CD8-positive, alpha-beta memory T cell (primary cell): ENCODE data around the gene DNAJB4. TPM values are rescaled to one million over a fixed set of nuclear protein-coding genes. Genes with fewer than 3 reads are reported as not detected.
A peak's percentile ranks its signal among the peaks of the same experiment; 100 is the strongest.

Experiments
- CTCF ChIA-PET: fragments of 350-600 bp; sonication (Branson Sonifier 250); formaldehyde crosslinking; loops from one replicate; lab custom pipeline; 2021; ENCODE audit warnings: antibody characterized with exemption; lab: Charles Lee
- POLR2A ChIA-PET: fragments of 350-600 bp; sonication (Branson Sonifier 250); formaldehyde crosslinking; loops from one replicate; lab custom pipeline; 2021; ENCODE audit warnings: antibody characterized with exemption; lab: Charles Lee
- DNase-seq, 5 donors: peaks; one replicate each; pipeline versions ENCODE4 v3.0.0 to v3.0.0-alpha.2; 2020 to 2022; ENCODE audit warnings: mixed read lengths in 1 of 5
- H3K27ac ChIP-seq: one replicate; pipeline ENCODE4 v1.7.0; 2013; ENCODE audit warnings: low read depth, mild to moderate bottlenecking, low read length, moderate library complexity
- H3K27me3 ChIP-seq: 2 replicates; pipeline ENCODE4 v1.7.0; 2013; ENCODE audit warnings: low read length, mild to moderate bottlenecking; ENCODE audit not compliant: insufficient read depth, poor library complexity, severe bottlenecking
- H3K36me3 ChIP-seq: 2 replicates; pipeline ENCODE4 v1.7.0; 2013; ENCODE audit warnings: mild to moderate bottlenecking, low read length, moderate library complexity; ENCODE audit not compliant: insufficient read depth
- H3K4me1 ChIP-seq: 2 replicates; pipeline ENCODE4 v1.7.0; 2013; ENCODE audit warnings: mild to moderate bottlenecking, low read length, moderate library complexity; ENCODE audit not compliant: insufficient read depth
- H3K4me3 ChIP-seq: 2 replicates; pipeline ENCODE4 v1.7.0; 2013; ENCODE audit warnings: mild to moderate bottlenecking, low read length
- H3K9me3 ChIP-seq: 2 replicates; pipeline ENCODE4 v1.7.0; 2013; ENCODE audit warnings: mild to moderate bottlenecking, low read length
- H3K27ac Mint-ChIP-seq, 8 donors: one replicate each; pipeline ENCODE4 v1.8.0; 2020 to 2021; ENCODE audit warnings: mixed read lengths in 8 of 8, mild to moderate bottlenecking in 6 of 8, inconsistent platforms in 3 of 8, moderate library complexity in 3 of 8
- H3K27me3 Mint-ChIP-seq, 2 donors: one replicate each; pipeline ENCODE4 v1.8.0; 2020 to 2021; ENCODE audit warnings: mixed read lengths in 2 of 2, mild to moderate bottlenecking in 1 of 2, moderate library complexity in 1 of 2
- H3K36me3 Mint-ChIP-seq, 3 donors: one replicate each; pipeline ENCODE4 v1.8.0; 2020 to 2021; ENCODE audit warnings: mixed read lengths in 3 of 3, inconsistent platforms in 1 of 3, mild to moderate bottlenecking in 1 of 3
- H3K4me1 Mint-ChIP-seq, 3 donors: one replicate each; pipeline ENCODE4 v1.8.0; 2020 to 2021; ENCODE audit warnings: mixed read lengths in 3 of 3, inconsistent platforms in 1 of 3, mild to moderate bottlenecking in 1 of 3
- H3K4me3 Mint-ChIP-seq, 7 donors: one replicate each; pipeline ENCODE4 v1.8.0; 2020 to 2021; ENCODE audit warnings: mixed read lengths in 7 of 7, mild to moderate bottlenecking in 6 of 7, moderate library complexity in 4 of 7, inconsistent platforms in 2 of 7
- H3K9me3 Mint-ChIP-seq, 5 donors: one replicate each; pipeline ENCODE4 v1.8.0; 2020 to 2022; ENCODE audit warnings: mixed read lengths in 5 of 5, mild to moderate bottlenecking in 3 of 5, moderate library complexity in 2 of 5, inconsistent platforms in 1 of 5
- polyA plus RNA-seq: library from polyadenylated mRNA; unstranded; fragments of 300-500 nt; fragmentation: Illumina TruSeq; gene quantifications from one replicate; pipeline ENCODE4 v1.2.3, GENCODE V29; 2021
- total RNA-seq, 2 experiments: library from RNA; stranded (reverse); gene quantifications; one replicate each; pipeline ENCODE4 v1.2.3, GENCODE V29; 2021

DNAJB4 gene
- total and polyA plus RNA-seq, 3 experiments from 2014 or later, result 5.3 to 10.6 (median 8.1) TPM

DNA sequence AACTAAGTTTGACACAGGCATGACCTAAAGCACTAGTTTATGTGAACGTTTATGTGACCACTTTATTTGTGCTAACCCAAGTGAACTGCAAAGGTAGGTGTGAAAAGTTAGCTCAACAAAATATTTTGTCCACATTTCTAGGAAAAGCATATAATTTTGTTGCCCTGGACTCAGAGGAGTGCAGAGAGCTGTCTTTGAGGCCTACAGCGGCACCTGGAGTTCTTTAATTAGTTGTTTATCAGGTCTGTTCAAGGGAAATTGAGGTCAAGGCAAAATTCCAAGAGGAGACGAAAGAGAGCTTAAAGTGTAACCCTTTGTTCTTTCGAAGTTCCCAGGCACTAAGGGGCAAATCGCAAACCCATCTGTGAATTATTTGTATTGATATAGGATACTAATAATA lies 42.4 kb downstream of the DNAJB4 start:
- Mint-ChIP-seq H3K36me3 (peaks cover 0 to 8% (median 0%) of the 10 kb centered on the region in 3 donors), H3K27ac (peak overlapping the region in 1 of 8 donors; percentile 14), H3K9me3 (no peaks in the 10 kb centered on the region), H3K27me3 (peaks cover 25 to 44% of the 10 kb centered on the region in 2 donors), H3K4me3 (peak overlapping the region in 6 of 7 donors; percentile 23 to 84 (median 78)), H3K4me1 (peaks cover 17 to 25% (median 18%) of the 10 kb centered on the region in 3 donors)
- Histone ChIP-seq H3K27me3 (peaks cover 18% of the 10 kb centered on the region), H3K36me3 (no peaks in the 10 kb centered on the region), H3K4me1 (peaks cover 7% of the 10 kb centered on the region), H3K27ac (no peak overlapping the region), H3K4me3 (no peak overlapping the region), H3K9me3 (no peaks in the 10 kb centered on the region)
- DNase-seq, result no peak
- ChIA-PET POLR2A (no interaction called here), CTCF (no interaction called here)

GRCh38 chr1:78047631-78048030 lies 42.9 kb downstream of the DNAJB4 start:
- Histone ChIP-seq H3K9me3 (no peaks in the 10 kb centered on the region), H3K27ac (no peak overlapping the region), H3K4me3 (no peak overlapping the region), H3K36me3 (no peaks in the 10 kb centered on the region), H3K27me3 (peaks cover 18% of the 10 kb centered on the region), H3K4me1 (peaks cover 7% of the 10 kb centered on the region)
- H3K36me3 Mint-ChIP-seq, result peaks cover 0 to 8% (median 0%) of the 10 kb centered on the region in 3 donors
- CTCF ChIA-PET, result no interaction called here
- H3K27ac Mint-ChIP-seq, result no peak overlapping the region
- DNase-seq, result no peak
- peaks cover 25 to 44% of the 10 kb centered on the region in 2 donors for H3K27me3 Mint-ChIP-seq
- H3K4me3 Mint-ChIP-seq, result peak overlapping the region in 3 of 7 donors; percentile 23 to 35 (median 23)
- H3K9me3 Mint-ChIP-seq, result no peaks in the 10 kb centered on the region
- POLR2A ChIA-PET, result no interaction called here
- H3K4me1 Mint-ChIP-seq, result peaks cover 17 to 25% (median 18%) of the 10 kb centered on the region in 3 donors

DNA sequence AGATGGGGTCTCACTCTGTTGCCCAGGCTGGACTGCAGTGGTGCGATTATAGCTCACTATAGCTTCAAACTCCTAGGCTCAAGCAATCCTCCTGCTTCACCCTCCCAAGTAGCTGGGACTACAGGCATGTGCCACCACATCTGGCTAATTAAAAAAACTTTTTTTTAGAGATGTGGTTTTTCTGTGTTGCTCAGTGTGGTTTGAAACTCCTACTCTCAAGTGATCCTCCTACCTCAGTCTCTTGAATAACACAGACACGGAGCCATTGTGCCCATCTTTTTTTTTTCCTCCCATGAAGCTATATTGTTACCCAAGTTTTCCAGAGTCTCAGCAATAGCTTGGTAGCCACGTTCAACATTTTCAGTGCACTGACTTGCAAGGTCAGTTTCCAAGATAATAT lies 43.7 kb downstream of the DNAJB4 start:
- no peak overlapping the region for H3K4me3 Mint-ChIP-seq
- no peak for DNase-seq
- H3K36me3 Mint-ChIP-seq, result peaks cover 0 to 8% (median 0%) of the 10 kb centered on the region in 3 donors
- peaks cover 18% of the 10 kb centered on the region for H3K27me3 ChIP-seq
- ChIA-PET CTCF (no interaction called here), POLR2A (no interaction called here)
- no peaks in the 10 kb centered on the region for H3K36me3 ChIP-seq
- H3K27me3 Mint-ChIP-seq, result peaks cover 28 to 44% of the 10 kb centered on the region in 2 donors
- H3K4me1 ChIP-seq, result peaks cover 7% of the 10 kb centered on the region
- H3K9me3 ChIP-seq, result no peaks in the 10 kb centered on the region
- H3K4me3 ChIP-seq, result no peak overlapping the region
- no peak overlapping the region for H3K27ac ChIP-seq
- no peak overlapping the region for H3K27ac Mint-ChIP-seq
- peaks cover 17 to 25% (median 18%) of the 10 kb centered on the region in 3 donors for H3K4me1 Mint-ChIP-seq
- H3K9me3 Mint-ChIP-seq, result no peaks in the 10 kb centered on the region

DNA sequence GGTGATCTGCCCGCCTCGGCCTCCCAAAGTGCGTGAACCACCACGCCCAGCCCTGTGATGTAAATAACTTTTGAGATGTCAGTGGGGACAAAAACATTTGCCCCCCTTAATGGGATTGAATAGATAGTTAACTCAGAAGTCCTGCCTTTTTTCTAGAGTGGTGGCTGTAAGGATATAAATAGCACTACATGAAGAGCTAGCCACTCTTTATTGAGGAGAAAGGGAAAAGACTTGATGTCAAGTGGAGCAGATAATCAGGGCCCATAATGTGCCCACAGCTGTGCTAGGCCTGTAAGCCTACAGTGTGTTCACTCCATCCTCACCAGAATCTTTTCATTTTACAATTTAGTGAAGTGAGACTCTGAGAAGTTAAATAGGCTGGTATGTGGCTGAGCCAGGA lies 44.7 kb downstream of the DNAJB4 start:
- ChIA-PET POLR2A (no interaction called here), CTCF (no interaction called here)
- no peak for DNase-seq
- Histone ChIP-seq H3K4me1 (peaks cover 7% of the 10 kb centered on the region), H3K27ac (no peak overlapping the region), H3K27me3 (peaks cover 18% of the 10 kb centered on the region), H3K9me3 (no peaks in the 10 kb centered on the region), H3K4me3 (no peak overlapping the region), H3K36me3 (no peaks in the 10 kb centered on the region)
- Mint-ChIP-seq H3K4me3 (no peak overlapping the region), H3K27me3 (peaks cover 28 to 44% of the 10 kb centered on the region in 2 donors), H3K9me3 (no peaks in the 10 kb centered on the region), H3K36me3 (peaks cover 0 to 8% (median 0%) of the 10 kb centered on the region in 3 donors), H3K27ac (no peak overlapping the region), H3K4me1 (peaks cover 17 to 25% (median 18%) of the 10 kb centered on the region in 3 donors)

DNA sequence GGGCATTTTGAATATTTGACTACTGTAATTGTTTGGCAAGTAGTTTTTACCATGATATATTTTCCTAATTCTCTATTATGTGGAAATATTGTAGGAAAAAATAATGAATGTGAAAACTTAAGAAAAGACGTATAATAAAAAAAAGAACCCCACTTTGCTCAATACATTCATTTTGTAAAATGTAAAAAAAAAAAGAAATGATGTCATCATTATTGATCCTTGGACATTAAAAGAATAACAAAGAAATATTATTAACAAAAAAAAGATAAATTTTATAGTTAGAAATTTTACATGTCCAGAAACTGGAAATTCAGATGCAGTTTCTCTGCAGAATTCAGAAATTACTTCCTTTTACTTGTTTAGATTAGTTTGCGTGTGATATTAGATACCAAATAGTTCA lies 46.3 kb downstream of the DNAJB4 start:
- Mint-ChIP-seq H3K27ac (no peak overlapping the region), H3K27me3 (peaks cover 16 to 31% of the 10 kb centered on the region in 2 donors), H3K9me3 (no peaks in the 10 kb centered on the region), H3K4me1 (peaks cover 6 to 17% (median 7%) of the 10 kb centered on the region in 3 donors), H3K36me3 (peaks cover 0 to 8% (median 0%) of the 10 kb centered on the region in 3 donors), H3K4me3 (no peak overlapping the region)
- DNase-seq, result no peak
- H3K27ac ChIP-seq, result no peak overlapping the region
- no peak overlapping the region for H3K4me3 ChIP-seq
- H3K36me3 ChIP-seq, result no peaks in the 10 kb centered on the region
- peaks cover 7% of the 10 kb centered on the region for H3K4me1 ChIP-seq
- no peaks in the 10 kb centered on the region for H3K9me3 ChIP-seq
- ChIA-PET CTCF (interaction anchor here (1.0 kb wide), 1 partner anchor 11 kb away, joined by 3 read pairs; no protein-coding TSS in a partner anchor), POLR2A (no interaction called here)
- peaks cover 13% of the 10 kb centered on the region for H3K27me3 ChIP-seq

GRCh38 chr1:78052685-78053405 lies 48.1 kb downstream of the DNAJB4 start:
- H3K4me1 ChIP-seq, result no peaks in the 10 kb centered on the region
- no peak for DNase-seq
- Mint-ChIP-seq H3K4me1 (peaks cover 0 to 3% (median 0%) of the 10 kb centered on the region in 3 donors), H3K36me3 (peaks cover 0 to 7% (median 0%) of the 10 kb centered on the region in 3 donors), H3K27me3 (peaks cover 13 to 14% of the 10 kb centered on the region in 2 donors), H3K4me3 (no peak overlapping the region), H3K27ac (peak overlapping the region in 1 of 8 donors; percentile 15), H3K9me3 (no peaks in the 10 kb centered on the region)
- no peaks in the 10 kb centered on the region for H3K9me3 ChIP-seq
- no peak overlapping the region for H3K4me3 ChIP-seq
- H3K27ac ChIP-seq, result no peak overlapping the region
- no peaks in the 10 kb centered on the region for H3K27me3 ChIP-seq
- POLR2A ChIA-PET, result no interaction called here
- CTCF ChIA-PET, result no interaction called here
- no peaks in the 10 kb centered on the region for H3K36me3 ChIP-seq

DNA sequence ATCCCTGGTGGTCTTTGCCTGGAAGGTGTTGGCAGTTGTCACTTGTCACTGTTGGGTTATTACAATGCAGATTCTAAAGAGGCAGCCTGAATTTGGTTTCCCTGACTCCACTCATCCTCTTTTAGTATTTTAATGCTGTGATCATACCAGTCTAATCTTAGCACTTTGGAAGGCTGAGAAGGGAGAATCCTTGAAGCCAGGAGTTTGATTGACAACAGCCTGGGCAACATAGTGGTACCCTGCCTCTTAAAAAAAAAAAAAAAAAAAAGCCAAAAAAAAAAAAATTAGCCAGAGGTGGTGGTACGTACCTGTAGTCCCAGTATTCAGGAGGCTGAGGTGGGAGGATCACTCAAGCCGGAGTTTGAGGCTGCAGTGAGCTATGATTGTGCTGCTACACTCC lies 48.8 kb downstream of the DNAJB4 start:
- DNase-seq, result no peak
- Histone ChIP-seq H3K9me3 (no peaks in the 10 kb centered on the region), H3K27ac (no peak overlapping the region), H3K4me3 (no peak overlapping the region), H3K36me3 (no peaks in the 10 kb centered on the region), H3K27me3 (no peaks in the 10 kb centered on the region), H3K4me1 (no peaks in the 10 kb centered on the region)
- peaks cover 0 to 5% (median 0%) of the 10 kb centered on the region in 3 donors for H3K36me3 Mint-ChIP-seq
- ChIA-PET POLR2A (no interaction called here), CTCF (no interaction called here)
- peak overlapping the region in 1 of 8 donors; percentile 7 for H3K27ac Mint-ChIP-seq
- no peaks in the 10 kb centered on the region for H3K9me3 Mint-ChIP-seq
- peaks cover 0 to 3% (median 0%) of the 10 kb centered on the region in 3 donors for H3K4me1 Mint-ChIP-seq
- no peak overlapping the region for H3K4me3 Mint-ChIP-seq
- peaks cover 9 to 11% of the 10 kb centered on the region in 2 donors for H3K27me3 Mint-ChIP-seq

GRCh38 chr1:78054559-78054958 lies 49.8 kb downstream of the DNAJB4 start:
- H3K36me3 Mint-ChIP-seq, result peaks cover 0 to 5% (median 0%) of the 10 kb centered on the region in 3 donors
- H3K27ac Mint-ChIP-seq, result no peak overlapping the region
- ChIA-PET CTCF (no interaction called here), POLR2A (no interaction called here)
- H3K27ac ChIP-seq, result no peak overlapping the region
- H3K9me3 Mint-ChIP-seq, result no peaks in the 10 kb centered on the region
- no peaks in the 10 kb centered on the region for H3K27me3 ChIP-seq
- peak overlapping the region in 1 of 7 donors; percentile 59 for H3K4me3 Mint-ChIP-seq
- H3K27me3 Mint-ChIP-seq, result peaks cover 5 to 10% of the 10 kb centered on the region in 2 donors
- peaks cover 0 to 3% (median 0%) of the 10 kb centered on the region in 3 donors for H3K4me1 Mint-ChIP-seq
- H3K9me3 ChIP-seq, result no peaks in the 10 kb centered on the region
- no peaks in the 10 kb centered on the region for H3K4me1 ChIP-seq
- H3K36me3 ChIP-seq, result no peaks in the 10 kb centered on the region
- H3K4me3 ChIP-seq, result no peak overlapping the region
- DNase-seq, result no peak
